Tibial nerve (tissue), 3 donors: ENCODE data around the gene MAP4K3.

Experiments
- POLR2A ChIP-seq, 2 donors: fragments of 450-650 bp; IDR thresholded peaks; one replicate each; pipeline ENCODE4 v1.6.1; 2017; ENCODE audit warnings: antibody characterized with exemption in 2 of 2, mild to moderate bottlenecking in 2 of 2, moderate library complexity in 2 of 2
- TF ChIP-seq, protein P1 (sequence below), 5 experiments: fragments of 200-600 bp in 3 of 5; fragments of 450-650 bp in 2 of 5; sonication (generic) in 3 of 5; IDR thresholded peaks; one replicate each; pipeline ENCODE4 v1.5.1; 2016 to 2019; ENCODE audit warnings: antibody characterized with exemption in 5 of 5, mild to moderate bottlenecking in 3 of 5, moderate library complexity in 2 of 5

DNA sequence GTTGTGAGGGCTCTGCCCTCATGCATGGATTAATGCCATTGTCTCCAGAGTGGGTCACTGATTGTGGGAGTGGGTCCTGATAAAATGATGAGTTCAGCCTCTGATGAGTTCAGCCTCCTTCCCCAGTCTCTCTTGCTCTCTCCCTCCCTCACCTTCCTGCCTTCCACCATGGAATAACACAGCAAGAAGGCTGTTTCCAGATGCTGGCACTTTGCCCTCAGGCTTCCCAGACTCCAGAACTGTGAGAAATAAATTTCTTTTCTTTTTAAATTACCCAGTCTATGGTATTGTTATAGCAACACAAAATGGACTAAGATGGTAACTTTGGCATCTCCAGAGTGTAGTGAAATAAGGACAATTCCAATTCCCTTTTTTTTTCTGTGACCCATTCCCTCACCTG lies 47.1 kb upstream of the MAP4K3 start:
- TF ChIP-seq, protein P1, sequence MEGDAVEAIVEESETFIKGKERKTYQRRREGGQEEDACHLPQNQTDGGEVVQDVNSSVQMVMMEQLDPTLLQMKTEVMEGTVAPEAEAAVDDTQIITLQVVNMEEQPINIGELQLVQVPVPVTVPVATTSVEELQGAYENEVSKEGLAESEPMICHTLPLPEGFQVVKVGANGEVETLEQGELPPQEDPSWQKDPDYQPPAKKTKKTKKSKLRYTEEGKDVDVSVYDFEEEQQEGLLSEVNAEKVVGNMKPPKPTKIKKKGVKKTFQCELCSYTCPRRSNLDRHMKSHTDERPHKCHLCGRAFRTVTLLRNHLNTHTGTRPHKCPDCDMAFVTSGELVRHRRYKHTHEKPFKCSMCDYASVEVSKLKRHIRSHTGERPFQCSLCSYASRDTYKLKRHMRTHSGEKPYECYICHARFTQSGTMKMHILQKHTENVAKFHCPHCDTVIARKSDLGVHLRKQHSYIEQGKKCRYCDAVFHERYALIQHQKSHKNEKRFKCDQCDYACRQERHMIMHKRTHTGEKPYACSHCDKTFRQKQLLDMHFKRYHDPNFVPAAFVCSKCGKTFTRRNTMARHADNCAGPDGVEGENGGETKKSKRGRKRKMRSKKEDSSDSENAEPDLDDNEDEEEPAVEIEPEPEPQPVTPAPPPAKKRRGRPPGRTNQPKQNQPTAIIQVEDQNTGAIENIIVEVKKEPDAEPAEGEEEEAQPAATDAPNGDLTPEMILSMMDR (IDR thresholded peaks at IDR 0.05), result no peak
- no peak for TF ChIP-seq POLR2A (IDR thresholded peaks at IDR 0.05)
